IMR-90 (cell line): Measurements from ENCODE around the gene RGL1. TPM values are rescaled to one million over a fixed set of nuclear protein-coding genes. Genes with fewer than 3 reads are reported as not detected.

Experiments used
- ATAC-seq: fragments of 200-7000 bp; cut with Tn5 transposase; 2 replicates; pipeline ENCODE4 v1.9.1; 2020; ENCODE audit warnings: low read depth, mild to moderate bottlenecking, moderate library complexity
- BruUV-seq: library from RNA; stranded (reverse); fragments of 400-500 nt; replicated peaks from 2 replicates; lab custom pipeline; 2021; lab: Mats Ljungman, UMichigan
- CTCF ChIA-PET: fragments of 300-600 bp; formaldehyde crosslinking; extraction: SDS; loops from one replicate; lab custom pipeline; 2021; ENCODE audit warnings: antibody characterized with exemption; lab: Yijun Ruan, JAX
- POLR2A ChIA-PET: fragments of 300-600 bp; sonication (Branson Sonifier 250); formaldehyde crosslinking; loops from one replicate; lab custom pipeline; 2022; ENCODE audit warnings: antibody characterized with exemption; ENCODE audit not compliant: unreplicated experiment; lab: Charles Lee
- DNase-seq: peaks from one replicate; pipeline ENCODE4 v3.0.0; 2013
- H2AFZ ChIP-seq: replicated peaks from 2 replicates; pipeline ENCODE3; 2013; ENCODE audit warnings: low read length, mild to moderate bottlenecking; ENCODE audit not compliant: poor library complexity
- H2AK5ac ChIP-seq: 2 replicates; pipeline ENCODE4 v1.6.1; 2013; ENCODE audit warnings: low read depth, low read length, inconsistent platforms
- H2AK9ac ChIP-seq: replicated peaks from 2 replicates; pipeline ENCODE3; 2013; ENCODE audit warnings: mild to moderate bottlenecking, low read depth, low read length, moderate library complexity; ENCODE audit not compliant: poor library complexity
- H2BK120ac ChIP-seq: 2 replicates; pipeline ENCODE4 v1.6.1; 2013; ENCODE audit warnings: low read depth, low read length, inconsistent platforms
- H2BK15ac ChIP-seq: 3 replicates; pipeline ENCODE4 v1.6.1; 2013; ENCODE audit warnings: low read depth, low read length, inconsistent platforms
- H2BK20ac ChIP-seq: 2 replicates; pipeline ENCODE4 v1.6.1; 2013; ENCODE audit warnings: low read depth, mild to moderate bottlenecking, inconsistent platforms, low read length, moderate library complexity
- H2BK5ac ChIP-seq: 2 replicates; pipeline ENCODE4 v1.6.1; 2013; ENCODE audit warnings: mild to moderate bottlenecking, low read depth, low read length, inconsistent platforms; ENCODE audit not compliant: poor library complexity, severe bottlenecking
- H3K14ac ChIP-seq: replicated peaks from 2 replicates; pipeline ENCODE4 v1.6.1; 2013; ENCODE audit warnings: low read depth, low read length, inconsistent platforms
- H3K18ac ChIP-seq: 2 replicates; pipeline ENCODE4 v1.6.1; 2013; ENCODE audit warnings: low read depth, low read length, control low read depth
- H3K23ac ChIP-seq: 2 replicates; pipeline ENCODE4 v1.6.1; 2013; ENCODE audit warnings: low read depth, low read length, inconsistent platforms
- H3K27ac ChIP-seq: 2 replicates; pipeline ENCODE4 v1.5.1; 2013; ENCODE audit warnings: mild to moderate bottlenecking, control low read depth, low read length; ENCODE audit not compliant: insufficient read depth
- H3K27me3 ChIP-seq: 2 replicates; pipeline ENCODE4 v1.6.1; 2013; ENCODE audit warnings: low read length; ENCODE audit not compliant: control insufficient read depth, insufficient read depth
- H3K36me3 ChIP-seq: 2 replicates; pipeline ENCODE4 v1.6.1; 2013; ENCODE audit warnings: low read length, mixed read lengths; ENCODE audit not compliant: control insufficient read depth, insufficient read depth
- H3K4ac ChIP-seq: 2 replicates; pipeline ENCODE4 v1.6.1; 2013; ENCODE audit warnings: low read depth, low read length, inconsistent platforms
- H3K4me1 ChIP-seq: 2 replicates; pipeline ENCODE4 v1.6.1; 2013; ENCODE audit warnings: low read length, mixed read lengths; ENCODE audit not compliant: control insufficient read depth, insufficient read depth
- H3K4me2 ChIP-seq: 2 replicates; pipeline ENCODE4 v1.6.1; 2013; ENCODE audit warnings: low read depth, mild to moderate bottlenecking, control low read depth, low read length, moderate library complexity
- H3K4me3 ChIP-seq: 2 replicates; pipeline ENCODE4 v1.5.1; 2013; ENCODE audit warnings: low read depth, mild to moderate bottlenecking, control low read depth, low read length, moderate library complexity; ENCODE audit not compliant: insufficient read depth
- H3K56ac ChIP-seq: 2 replicates; pipeline ENCODE4 v1.6.1; 2013; ENCODE audit warnings: low read length, inconsistent platforms; ENCODE audit not compliant: insufficient read depth; ENCODE audit errors: extremely low read depth
- H3K79me1 ChIP-seq, 2 experiments: 2 replicates each; pipeline ENCODE4 v1.6.1; 2013; ENCODE audit warnings: low read length in 2 of 2, inconsistent platforms in 1 of 2, low read depth in 1 of 2
- H3K9ac ChIP-seq: 2 replicates; pipeline ENCODE4 v1.6.1; 2013; ENCODE audit warnings: low read depth, low read length, control low read depth
- H3K9me1 ChIP-seq: 2 replicates; pipeline ENCODE4 v1.6.1; 2013; ENCODE audit warnings: low read length, inconsistent platforms; ENCODE audit not compliant: insufficient read depth
- H3K9me3 ChIP-seq: 2 replicates; pipeline ENCODE4 v1.6.1; 2013; ENCODE audit warnings: low read length; ENCODE audit not compliant: control insufficient read depth, insufficient read depth
- H4K20me1 ChIP-seq: 2 replicates; pipeline ENCODE4 v1.6.1; 2013; ENCODE audit warnings: low read length, inconsistent platforms; ENCODE audit not compliant: insufficient read depth
- H4K5ac ChIP-seq: 2 replicates; pipeline ENCODE4 v1.6.1; 2013; ENCODE audit warnings: mild to moderate bottlenecking, low read depth, low read length, control low read depth
- H4K8ac ChIP-seq, 2 experiments: 2 replicates each; pipeline ENCODE4 v1.6.1; 2013; ENCODE audit warnings: low read depth in 2 of 2, low read length in 2 of 2, control low read depth in 1 of 2, inconsistent platforms in 1 of 2
- H4K91ac ChIP-seq: 2 replicates; pipeline ENCODE4 v1.6.1; 2013; ENCODE audit warnings: low read depth, low read length, inconsistent platforms; ENCODE audit not compliant: insufficient read depth
- BHLHE40 ChIP-seq: fragments of 150-350 bp; IDR thresholded peaks from 2 replicates; pipeline ENCODE4 v1.6.1; 2016; ENCODE audit warnings: mild to moderate bottlenecking, low read depth, low read length
- CEBPB ChIP-seq: IDR thresholded peaks from 2 replicates; pipeline ENCODE4 v1.6.1; 2012; ENCODE audit warnings: low read depth, low read length, improper control_type of control experiment
- CHD1 ChIP-seq: IDR thresholded peaks from 2 replicates; pipeline ENCODE4 v1.6.1; 2012; ENCODE audit warnings: low read depth, low read length, improper control_type of control experiment
- CTCF ChIP-seq: conservative IDR thresholded peaks from 2 replicates; pipeline ENCODE4 v1.5.1; 2012; ENCODE audit warnings: mild to moderate bottlenecking, low read depth, low read length, improper control_type of control experiment
- FOS ChIP-seq: fragments of 150-350 bp; IDR thresholded peaks from 2 replicates; pipeline ENCODE4 v1.6.1; 2016; ENCODE audit warnings: low read depth, low read length
- MAFK ChIP-seq: IDR thresholded peaks from 2 replicates; pipeline ENCODE4 v1.6.1; 2012; ENCODE audit warnings: low read depth, low read length, improper control_type of control experiment
- MAZ ChIP-seq: IDR thresholded peaks from 2 replicates; pipeline ENCODE4 v1.6.1; 2012; ENCODE audit warnings: low read depth, mild to moderate bottlenecking, low read length, improper control_type of control experiment, moderate library complexity, borderline replicate concordance
- MXI1 ChIP-seq: IDR thresholded peaks from 2 replicates; pipeline ENCODE4 v1.6.1; 2012; ENCODE audit warnings: low read depth, mild to moderate bottlenecking, low read length, moderate library complexity, borderline replicate concordance
- NFE2L2 ChIP-seq: fragments of 150-350 bp; IDR thresholded peaks from 2 replicates; pipeline ENCODE4 v1.6.1; 2016; ENCODE audit warnings: low read depth, mild to moderate bottlenecking, low read length
- POLR2A ChIP-seq: IDR thresholded peaks from 2 replicates; pipeline ENCODE4 v1.6.1; 2012; ENCODE audit warnings: mild to moderate bottlenecking, low read depth, low read length
- RAD21 ChIP-seq: IDR thresholded peaks from 2 replicates; pipeline ENCODE4 v1.6.1; 2012; ENCODE audit warnings: low read length, improper control_type of control experiment
- RCOR1 ChIP-seq: IDR thresholded peaks from 2 replicates; pipeline ENCODE4 v1.6.1; 2012; ENCODE audit warnings: mild to moderate bottlenecking, low read length, improper control_type of control experiment; ENCODE audit not compliant: insufficient replicate concordance
- RFX5 ChIP-seq: IDR thresholded peaks from 2 replicates; pipeline ENCODE4 v1.8.0; 2012; ENCODE audit warnings: low read depth, mild to moderate bottlenecking, low read length, moderate library complexity
- SMC3 ChIP-seq: fragments of 150-350 bp; IDR thresholded peaks from 2 replicates; pipeline ENCODE4 v1.6.1; 2016; ENCODE audit warnings: low read depth, mild to moderate bottlenecking, antibody characterized with exemption, low read length, moderate library complexity
- USF2 ChIP-seq: fragments of 150-350 bp; IDR thresholded peaks from 2 replicates; pipeline ENCODE4 v1.6.1; 2017; ENCODE audit warnings: mild to moderate bottlenecking, antibody characterized with exemption, low read length, low read depth
- WGBS, 2 experiments: methylation state at CpG; one replicate each; pipeline versions ENCODE4 v1.1.5 to v1.1.7; 2013; ENCODE audit warnings: missing lambda C conversion rate in 2 of 2; ENCODE audit not compliant: insufficient read length in 1 of 2; ENCODE audit errors: extremely low coverage in 2 of 2; 5-methylcytosine and 5-hydroxymethylcytosine counted together
- dilution Hi-C: fragments of 300-500 bp; cut with HindIII; formaldehyde crosslinking; loops from one replicate; pipeline ENCODE4 v1.14.3; 2018; ENCODE audit warnings: low sequenced_read_pairs; ENCODE audit not compliant: unreplicated experiment
- in situ Hi-C: fragments of 300-500 bp; cut with MboI; formaldehyde crosslinking; loops from 3 replicates; pipeline ENCODE4 v1.14.3; 2019; ENCODE audit warnings: low sequenced_read_pairs, inconsistent platforms, mixed read lengths
- intact Hi-C: fragments of 100-400 bp; cut with micrococcal nuclease; formaldehyde crosslinking; loops from 2 replicates; pipeline ENCODE4 v1.10.0; 2022
- polyA plus RNA-seq, 3 experiments: library from polyadenylated mRNA; depleted of rRNA; stranded (reverse); fragments of >200 nt; gene quantifications; 2 replicates each; pipeline ENCODE4 v1.2.3, GENCODE V29; 2012; ENCODE audit warnings: low replicate concordance in 1 of 3
- total RNA-seq: library from RNA; depleted of rRNA; stranded (reverse); fragments of >200 nt; gene quantifications from 2 replicates; pipeline ENCODE4 v1.2.3, GENCODE V29; 2012
- TF ChIP-seq, protein P1 (sequence below): fragments of 150-350 bp; IDR thresholded peaks from 2 replicates; pipeline ENCODE4 v1.6.1; 2016; ENCODE audit warnings: low read depth, mild to moderate bottlenecking, low read length, moderate library complexity, borderline replicate concordance

Gene RGL1
- total and polyA plus RNA-seq, 2 of the 4 experiments (the other 2 are of a cell fraction) = 4.7 to 7.5 TPM

- Histone ChIP-seq H2AK5ac (no peak overlapping the region), H3K9me3 (0 out of 2 replicates have a peak, but pooled peaks cover 3% of the 10 kb centered on the region), H2BK20ac (no peak overlapping the region), H3K9ac (no peak overlapping the region), H4K8ac (no peak overlapping the region), H3K4ac (no peak overlapping the region), H4K5ac (no peak overlapping the region), H3K56ac (no peak overlapping the region), H3K27ac (no peak overlapping the region), H2BK5ac (no peak overlapping the region), H4K91ac (no peak overlapping the region), H2AFZ (no peak overlapping the region), H2BK120ac (no peak overlapping the region), H3K36me3 (no peaks in the 10 kb centered on the region), H3K4me3 (no peak overlapping the region), H3K79me1 (peaks cover 0 to 7% of the 10 kb centered on the region in 2 experiments; a peak in 2 of 4 replicates), H3K14ac (no peak overlapping the region), H3K27me3 (no peaks in the 10 kb centered on the region), H3K23ac (no peak overlapping the region), H3K9me1 (no peaks in the 10 kb centered on the region), H3K18ac (no peak overlapping the region), H2AK9ac (no peak overlapping the region), H3K4me2 (no peak overlapping the region), H2BK15ac (no peak overlapping the region), H4K20me1 (no peaks in the 10 kb centered on the region), H3K4me1 (peaks cover 1% of the 10 kb centered on the region)
- no CpG with 5 or more reads among the region's 2 CpGs for whole genome bisulfite sequencing, 2 experiments
- CTCF ChIA-PET = no interaction called here
- DNase-seq (no peak), ATAC-seq (no peak)
- TF ChIP-seq MAZ = no peak
- TF ChIP-seq RFX5 = no peak
- no peak for TF ChIP-seq POLR2A
- TF ChIP-seq USF2 = no peak
- TF ChIP-seq NFE2L2 = no peak
- no peak for TF ChIP-seq RAD21
- TF ChIP-seq CHD1 = no peak
- no peak for TF ChIP-seq SMC3
- TF ChIP-seq FOS = no peak
- no peak for TF ChIP-seq MXI1
- TF ChIP-seq CEBPB = no peak
- no peak for TF ChIP-seq BHLHE40
- TF ChIP-seq RCOR1 = no peak
- TF ChIP-seq MAFK = no peak
- TF ChIP-seq CTCF = no peak
- TF ChIP-seq, protein P1, sequence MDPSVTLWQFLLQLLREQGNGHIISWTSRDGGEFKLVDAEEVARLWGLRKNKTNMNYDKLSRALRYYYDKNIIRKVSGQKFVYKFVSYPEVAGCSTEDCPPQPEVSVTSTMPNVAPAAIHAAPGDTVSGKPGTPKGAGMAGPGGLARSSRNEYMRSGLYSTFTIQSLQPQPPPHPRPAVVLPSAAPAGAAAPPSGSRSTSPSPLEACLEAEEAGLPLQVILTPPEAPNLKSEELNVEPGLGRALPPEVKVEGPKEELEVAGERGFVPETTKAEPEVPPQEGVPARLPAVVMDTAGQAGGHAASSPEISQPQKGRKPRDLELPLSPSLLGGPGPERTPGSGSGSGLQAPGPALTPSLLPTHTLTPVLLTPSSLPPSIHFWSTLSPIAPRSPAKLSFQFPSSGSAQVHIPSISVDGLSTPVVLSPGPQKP = no peak
- in situ Hi-C loops (no loop called here), intact Hi-C loops (no loop called here), dilution Hi-C loops (no loop called here)
- POLR2A ChIA-PET = no interaction called here
- BruUV-seq = no TSS peak
Observed at GRCh38 chr1:183801649-183802048, 3.3 kb upstream of the RGL1 start.
